ENCODE results near the gene FSTL3.
A peak's percentile ranks its signal among the peaks of the same experiment; 100 is the strongest.
"Not testable (repeated sequence)": the region's sequence is repeated elsewhere in the genome, so short reads cannot be mapped to it uniquely, and the experiment has no call there.

The FSTL3 gene

GRCh38 chr19:682678-683320 is 6.6 kb downstream of the FSTL3 start:
- DNase-seq (ENCODE audit: low spot score), result no peak

GRCh38 chr19:685454-685931 is 9.3 kb downstream of the FSTL3 start:
- DNase-seq (ENCODE audit: low spot score), result no peak

- DNase-seq (ENCODE audit: low spot score), result no peak
Measured at GRCh38 chr19:686589-687297, 10.6 kb downstream of the FSTL3 start.

- DNase-seq (ENCODE audit: low spot score), result no peak
Measured at GRCh38 chr19:687569-688166, 11.5 kb downstream of the FSTL3 start.

GRCh38 chr19:688214-688613 is 12.0 kb downstream of the FSTL3 start:
- no peak for DNase-seq (ENCODE audit: low spot score)

GRCh38 chr19:688992-689391 is 12.8 kb downstream of the FSTL3 start:
- no peak for DNase-seq (ENCODE audit: low spot score)

- DNase-seq (ENCODE audit: low spot score), result no peak
Measured at GRCh38 chr19:690203-690602, 14.0 kb downstream of the FSTL3 start.

- no peak for DNase-seq (ENCODE audit: low spot score)
Measured at GRCh38 chr19:694481-695351, 18.5 kb downstream of the FSTL3 start.

- DNase-seq (ENCODE audit: low spot score), result no peak
Measured at GRCh38 chr19:695352-695949, 19.3 kb downstream of the FSTL3 start, which contains the start of gene PRSS57. PRSS57 (minus strand) TSS chr19:695452; CDS start chr19:695430, 22 bp downstream.

- not testable (repeated sequence) for DNase-seq (ENCODE audit: low spot score)
Measured at GRCh38 chr19:698529-698928, 22.3 kb downstream of the FSTL3 start.

GRCh38 chr19:699885-700284 is 23.7 kb downstream of the FSTL3 start:
- DNase-seq (ENCODE audit: low spot score), result not testable (repeated sequence)

GRCh38 chr19:702847-703246 is 26.7 kb downstream of the FSTL3 start:
- not testable (repeated sequence) for DNase-seq (ENCODE audit: low spot score)

GRCh38 chr19:703329-703650 is 27.1 kb downstream of the FSTL3 start:
- no peak for DNase-seq (ENCODE audit: low spot score)

GRCh38 chr19:703651-704446 is 27.7 kb downstream of the FSTL3 start:
- peak; percentile 58 for DNase-seq (ENCODE audit: low spot score)

GRCh38 chr19:704447-704741 is 28.2 kb downstream of the FSTL3 start:
- no peak for DNase-seq (ENCODE audit: low spot score)

- no peak for DNase-seq (ENCODE audit: low spot score)
Measured at GRCh38 chr19:708154-709143, 32.3 kb downstream of the FSTL3 start, which contains the start of gene PALM. PALM (plus strand) TSS chr19:708935; CDS start chr19:709147, 212 bp downstream.

GRCh38 chr19:709196-709964 is 33.2 kb downstream of the FSTL3 start:
- DNase-seq (ENCODE audit: low spot score), result no peak

GRCh38 chr19:709965-710571 is 33.9 kb downstream of the FSTL3 start:
- no peak for DNase-seq (ENCODE audit: low spot score)

- no peak for DNase-seq (ENCODE audit: low spot score)
Measured at GRCh38 chr19:710767-711166, 34.6 kb downstream of the FSTL3 start.

All from activated CD4-positive, alpha-beta T cell treated with anti-CD3 and anti-CD28 coated beads, Interleukin-2, Interleukin-4, amounts not matched to agents 100 ng/mL and 50 ng/mL, durations not matched to agents 16 hours and 8 hours (primary cell).